ENCODE measurements around the gene SLN. TPM values are rescaled to one million over a fixed set of nuclear protein-coding genes. Genes with fewer than 3 reads are reported as not detected.

SLN gene
- total RNA-seq, 2 experiments from 2014 or later = not detected

GRCh38 chr11:107732689-107733051 lies 20.8 kb upstream of the SLN start:
- no peak for DNase-seq
- no peaks in the 10 kb centered on the region for H3K36me3 Mint-ChIP-seq
- H3K27me3 Mint-ChIP-seq = peaks cover 39% of the 10 kb centered on the region
- no peaks in the 10 kb centered on the region for H3K4me1 Mint-ChIP-seq
- no peak overlapping the region for H3K4me3 Mint-ChIP-seq
- H3K27ac Mint-ChIP-seq = no peak overlapping the region
- H3K9me3 Mint-ChIP-seq = peaks cover 1% of the 10 kb centered on the region

GRCh38 chr11:107731941-107732688 lies 20.3 kb upstream of the SLN start:
- Mint-ChIP-seq H3K36me3 (no peaks in the 10 kb centered on the region), H3K9me3 (peaks cover 1% of the 10 kb centered on the region), H3K27me3 (peaks cover 42% of the 10 kb centered on the region), H3K4me3 (no peak overlapping the region), H3K4me1 (no peaks in the 10 kb centered on the region), H3K27ac (no peak overlapping the region)
- DNase-seq = no peak

- Mint-ChIP-seq H3K36me3 (no peaks in the 10 kb centered on the region), H3K4me3 (no peak overlapping the region), H3K4me1 (no peaks in the 10 kb centered on the region), H3K9me3 (no peaks in the 10 kb centered on the region), H3K27me3 (peaks cover 28% of the 10 kb centered on the region), H3K27ac (no peak overlapping the region)
- no peak for DNase-seq
Observed at GRCh38 chr11:107722662-107723061, 10.8 kb upstream of the SLN start.

GRCh38 chr11:107721207-107721606 lies 9.4 kb upstream of the SLN start:
- Mint-ChIP-seq H3K4me3 (no peak overlapping the region), H3K27ac (no peak overlapping the region), H3K4me1 (no peaks in the 10 kb centered on the region), H3K27me3 (peaks cover 17% of the 10 kb centered on the region), H3K9me3 (no peaks in the 10 kb centered on the region), H3K36me3 (no peaks in the 10 kb centered on the region)
- no peak for DNase-seq

- no peak for DNase-seq
- H3K9me3 Mint-ChIP-seq = no peaks in the 10 kb centered on the region
- H3K4me3 Mint-ChIP-seq = no peak overlapping the region
- H3K4me1 Mint-ChIP-seq = no peaks in the 10 kb centered on the region
- no peaks in the 10 kb centered on the region for H3K36me3 Mint-ChIP-seq
- H3K27me3 Mint-ChIP-seq = peaks cover 17% of the 10 kb centered on the region
- H3K27ac Mint-ChIP-seq = no peak overlapping the region
Observed at GRCh38 chr11:107720303-107720774, 8.5 kb upstream of the SLN start.

- peaks cover 23% of the 10 kb centered on the region for H3K27me3 Mint-ChIP-seq
- no peaks in the 10 kb centered on the region for H3K4me1 Mint-ChIP-seq
- no peaks in the 10 kb centered on the region for H3K36me3 Mint-ChIP-seq
- H3K9me3 Mint-ChIP-seq = no peaks in the 10 kb centered on the region
- no peak overlapping the region for H3K4me3 Mint-ChIP-seq
- DNase-seq = no peak
- no peak overlapping the region for H3K27ac Mint-ChIP-seq
Observed at GRCh38 chr11:107719557-107720302, 7.9 kb upstream of the SLN start.

- H3K27me3 Mint-ChIP-seq = peaks cover 17% of the 10 kb centered on the region
- no peak overlapping the region for H3K4me3 Mint-ChIP-seq
- H3K36me3 Mint-ChIP-seq = no peaks in the 10 kb centered on the region
- H3K4me1 Mint-ChIP-seq = no peaks in the 10 kb centered on the region
- H3K27ac Mint-ChIP-seq = no peak overlapping the region
- H3K9me3 Mint-ChIP-seq = no peaks in the 10 kb centered on the region
- no peak for DNase-seq
Observed at GRCh38 chr11:107719073-107719472, 7.2 kb upstream of the SLN start.

GRCh38 chr11:107716884-107717532 lies 5.2 kb upstream of the SLN start:
- H3K4me3 Mint-ChIP-seq = no peak overlapping the region
- H3K4me1 Mint-ChIP-seq = no peaks in the 10 kb centered on the region
- H3K27me3 Mint-ChIP-seq = peaks cover 17% of the 10 kb centered on the region
- no peaks in the 10 kb centered on the region for H3K36me3 Mint-ChIP-seq
- no peak overlapping the region for H3K27ac Mint-ChIP-seq
- H3K9me3 Mint-ChIP-seq = no peaks in the 10 kb centered on the region
- DNase-seq = no peak

GRCh38 chr11:107713009-107713408 lies 1.2 kb upstream of the SLN start:
- no peak overlapping the region for H3K27ac Mint-ChIP-seq
- no peak for DNase-seq
- no peaks in the 10 kb centered on the region for H3K4me1 Mint-ChIP-seq
- no peaks in the 10 kb centered on the region for H3K36me3 Mint-ChIP-seq
- no peak overlapping the region for H3K4me3 Mint-ChIP-seq
- H3K27me3 Mint-ChIP-seq = peaks cover 22% of the 10 kb centered on the region
- H3K9me3 Mint-ChIP-seq = no peaks in the 10 kb centered on the region

GRCh38 chr11:107710301-107710700 lies 1.6 kb downstream of the SLN start:
- H3K4me3 Mint-ChIP-seq = no peak overlapping the region
- no peak for DNase-seq
- no peaks in the 10 kb centered on the region for H3K9me3 Mint-ChIP-seq
- peaks cover 28% of the 10 kb centered on the region for H3K27me3 Mint-ChIP-seq
- H3K36me3 Mint-ChIP-seq = no peaks in the 10 kb centered on the region
- H3K4me1 Mint-ChIP-seq = no peaks in the 10 kb centered on the region
- H3K27ac Mint-ChIP-seq = no peak overlapping the region

- Mint-ChIP-seq H3K4me3 (no peak overlapping the region), H3K36me3 (no peaks in the 10 kb centered on the region), H3K27me3 (peaks cover 26% of the 10 kb centered on the region), H3K27ac (no peak overlapping the region), H3K4me1 (no peaks in the 10 kb centered on the region), H3K9me3 (no peaks in the 10 kb centered on the region)
- no peak for DNase-seq
Observed at GRCh38 chr11:107708792-107709191, 3.1 kb downstream of the SLN start.

- DNase-seq = no peak
- H3K4me3 Mint-ChIP-seq = no peak overlapping the region
- H3K27me3 Mint-ChIP-seq = peaks cover 28% of the 10 kb centered on the region
- H3K36me3 Mint-ChIP-seq = no peaks in the 10 kb centered on the region
- H3K27ac Mint-ChIP-seq = no peak overlapping the region
- no peaks in the 10 kb centered on the region for H3K4me1 Mint-ChIP-seq
- H3K9me3 Mint-ChIP-seq = no peaks in the 10 kb centered on the region
Observed at GRCh38 chr11:107707807-107708206, 4.0 kb downstream of the SLN start.

GRCh38 chr11:107707215-107707671 lies 4.6 kb downstream of the SLN start:
- no peak for DNase-seq
- Mint-ChIP-seq H3K4me1 (no peaks in the 10 kb centered on the region), H3K36me3 (no peaks in the 10 kb centered on the region), H3K9me3 (no peaks in the 10 kb centered on the region), H3K4me3 (no peak overlapping the region), H3K27me3 (peaks cover 29% of the 10 kb centered on the region), H3K27ac (no peak overlapping the region)

- peaks cover 32% of the 10 kb centered on the region for H3K27me3 Mint-ChIP-seq
- H3K4me3 Mint-ChIP-seq = no peak overlapping the region
- no peaks in the 10 kb centered on the region for H3K4me1 Mint-ChIP-seq
- H3K36me3 Mint-ChIP-seq = no peaks in the 10 kb centered on the region
- H3K9me3 Mint-ChIP-seq = no peaks in the 10 kb centered on the region
- no peak overlapping the region for H3K27ac Mint-ChIP-seq
- DNase-seq = no peak
Observed at GRCh38 chr11:107706531-107706930, 5.3 kb downstream of the SLN start.

GRCh38 chr11:107705027-107705426 lies 6.8 kb downstream of the SLN start:
- H3K27me3 Mint-ChIP-seq = peaks cover 30% of the 10 kb centered on the region
- no peak overlapping the region for H3K4me3 Mint-ChIP-seq
- DNase-seq = no peak
- no peaks in the 10 kb centered on the region for H3K4me1 Mint-ChIP-seq
- no peak overlapping the region for H3K27ac Mint-ChIP-seq
- no peaks in the 10 kb centered on the region for H3K36me3 Mint-ChIP-seq
- no peaks in the 10 kb centered on the region for H3K9me3 Mint-ChIP-seq

All from activated naive CD8-positive, alpha-beta T cell treated with anti-CD3 and anti-CD28 coated beads for 36 hours (primary cell).